ENCODE results near the gene DGKB.

- TF ChIP-seq CTCF (IDR thresholded peaks at IDR 0.05), result no peak
- TF ChIP-seq POLR2A (IDR thresholded peaks at IDR 0.05), result no peak
Observed at GRCh38 chr7:14769261-14769660, 133.3 kb downstream of the DGKB start.

All from stomach (tissue), 4 donors.